OCI-LY1 (cell line): ENCODE data around the gene UTP25.

Experiments used
- CTCF ChIP-seq: fragments of 200-600 bp; sonication (generic), shearing (Covaris generic); IDR thresholded peaks from 2 replicates; pipeline ENCODE4 v1.5.1; 2017; ENCODE audit warnings: mild to moderate bottlenecking, antibody characterized with exemption, low read length, moderate library complexity, mixed read lengths
- EZH2 ChIP-seq: fragments of 200-600 bp; sonication (generic), shearing (Covaris generic); IDR thresholded peaks from 2 replicates; pipeline ENCODE4 v1.8.0; 2017; ENCODE audit warnings: borderline replicate concordance, mixed run types, mild to moderate bottlenecking, antibody characterized with exemption, low read length, moderate library complexity, mixed read lengths

- TF ChIP-seq EZH2 (no peak), CTCF (peak; percentile 54)
Observed at GRCh38 chr1:209899948-209900347, 72.2 kb downstream of the UTP25 start.
